GM10847 (cell line): Measurements from ENCODE around the gene AK6.

Experiments used
- POLR2A ChIP-seq: IDR thresholded peaks from 2 replicates; pipeline ENCODE4 v1.6.1; 2011; ENCODE audit not compliant: insufficient read length; ENCODE audit errors: extremely low read depth

Gene AK6

GRCh38 chr5:69360442-69360841 is 8.9 kb downstream of the AK6 start:
- TF ChIP-seq POLR2A: no peak

GRCh38 chr5:69359699-69360098 is 9.6 kb downstream of the AK6 start:
- TF ChIP-seq POLR2A: no peak

GRCh38 chr5:69350664-69351063 is 18.7 kb downstream of the AK6 start:
- TF ChIP-seq POLR2A: no peak

- no peak for TF ChIP-seq POLR2A
Measured at GRCh38 chr5:69343083-69343482, 26.2 kb downstream of the AK6 start.

GRCh38 chr5:69341520-69342161 is 27.7 kb downstream of the AK6 start:
- no peak for TF ChIP-seq POLR2A

GRCh38 chr5:69335341-69335935 is 33.9 kb downstream of the AK6 start:
- TF ChIP-seq POLR2A: no peak

- no peak for TF ChIP-seq POLR2A
Measured at GRCh38 chr5:69334793-69335268, 34.5 kb downstream of the AK6 start.

- no peak for TF ChIP-seq POLR2A
Measured at GRCh38 chr5:69331528-69332445, 37.5 kb downstream of the AK6 start.

- TF ChIP-seq POLR2A: no peak
Measured at GRCh38 chr5:69329905-69330489, 39.3 kb downstream of the AK6 start.

GRCh38 chr5:69326365-69326764 is 43.0 kb downstream of the AK6 start:
- TF ChIP-seq POLR2A: no peak

GRCh38 chr5:69317391-69317790 is 51.9 kb downstream of the AK6 start:
- TF ChIP-seq POLR2A: no peak

- TF ChIP-seq POLR2A: no peak
Measured at GRCh38 chr5:69315972-69316371, 53.3 kb downstream of the AK6 start.

GRCh38 chr5:69313428-69313827 is 55.9 kb downstream of the AK6 start:
- TF ChIP-seq POLR2A: no peak

- TF ChIP-seq POLR2A: no peak
Measured at GRCh38 chr5:69312459-69313160, 56.7 kb downstream of the AK6 start.

GRCh38 chr5:69309380-69309779 is 59.9 kb downstream of the AK6 start:
- no peak for TF ChIP-seq POLR2A

- TF ChIP-seq POLR2A: no peak
Measured at GRCh38 chr5:69308046-69308553, 61.2 kb downstream of the AK6 start.
